HG03039 (cell line): Measurements from ENCODE around the gene CASR.

ENCODE experiments used
- ATAC-seq: cut with Tn5 transposase; IDR thresholded peaks from one replicate; pipeline ENCODE4 v1.9.1; 2021; ENCODE audit warnings: mild to moderate bottlenecking, moderate library complexity; ENCODE audit not compliant: unreplicated experiment

CASR gene

GRCh38 chr3:122299872-122300460 lies 116.5 kb downstream of the CASR start:
- no peak for ATAC-seq

GRCh38 chr3:122301063-122301462 lies 117.6 kb downstream of the CASR start:
- peak; percentile 40 for ATAC-seq

- ATAC-seq = no peak
Observed at GRCh38 chr3:122305818-122306621, 122.6 kb downstream of the CASR start.

- no peak for ATAC-seq
Observed at GRCh38 chr3:122306622-122306953, 123.1 kb downstream of the CASR start.

GRCh38 chr3:122307094-122307687 lies 123.7 kb downstream of the CASR start:
- ATAC-seq = no peak

- ATAC-seq = no peak
Observed at GRCh38 chr3:122307976-122308375, 124.5 kb downstream of the CASR start.

- ATAC-seq = no peak
Observed at GRCh38 chr3:122310361-122310760, 126.9 kb downstream of the CASR start.

- ATAC-seq = no peak
Observed at GRCh38 chr3:122312826-122313225, 129.4 kb downstream of the CASR start.

GRCh38 chr3:122313281-122313680 lies 129.8 kb downstream of the CASR start:
- ATAC-seq = no peak

- ATAC-seq = no peak
Observed at GRCh38 chr3:122314228-122314876, 130.9 kb downstream of the CASR start.

- ATAC-seq = no peak
Observed at GRCh38 chr3:122315619-122316018, 132.2 kb downstream of the CASR start.

GRCh38 chr3:122316368-122316767 lies 132.9 kb downstream of the CASR start:
- ATAC-seq = no peak

GRCh38 chr3:122318620-122319019 lies 135.2 kb downstream of the CASR start:
- ATAC-seq = no peak

GRCh38 chr3:122322095-122323075 lies 138.9 kb downstream of the CASR start:
- ATAC-seq = peak; percentile 80

- ATAC-seq = no peak
Observed at GRCh38 chr3:122324871-122325323, 141.4 kb downstream of the CASR start, which contains the start of gene CSTA. Gene CSTA (plus strand): TSS chr3:122325248. CDS start chr3:122325293, 45 bp downstream.

GRCh38 chr3:122325769-122326168 lies 142.3 kb downstream of the CASR start:
- ATAC-seq = no peak

GRCh38 chr3:122331886-122332285 lies 148.4 kb downstream of the CASR start:
- ATAC-seq = no peak

- ATAC-seq = no peak
Observed at GRCh38 chr3:122332551-122332950, 149.1 kb downstream of the CASR start.
